H1 (cell line): Measurements from ENCODE around the gene LRCH1. TPM values are rescaled to one million over a fixed set of nuclear protein-coding genes. Genes with fewer than 3 reads are reported as not detected.

Experiments
- ASH2L ChIP-seq: fragments of 200-600, 300-600 bp; sonication (generic); IDR thresholded peaks from one replicate; pipeline ENCODE4 v1.7.1; 2017; ENCODE audit warnings: low read length
- EP300 ChIP-seq, 2 experiments: IDR thresholded peaks; 1 replicate in 1 of 2; 2 replicates in 1 of 2; pipeline ENCODE4 v1.6.1; 2011 to 2012; ENCODE audit warnings: low read depth in 2 of 2, low read length in 2 of 2, mild to moderate bottlenecking in 2 of 2, borderline replicate concordance in 1 of 2, inconsistent platforms in 1 of 2, moderate library complexity in 1 of 2
- KDM1A ChIP-seq: fragments of 200-600, 300-600 bp; sonication (generic); IDR thresholded peaks from 2 replicates; pipeline ENCODE4 v1.7.1; 2016; ENCODE audit warnings: mild to moderate bottlenecking, low read length, borderline replicate concordance
- TAF1 ChIP-seq: IDR thresholded peaks from 2 replicates; pipeline ENCODE4 v1.6.1; 2011; ENCODE audit warnings: mild to moderate bottlenecking, low read depth, low read length
- TBP ChIP-seq: IDR thresholded peaks from 2 replicates; pipeline ENCODE4 v1.6.1; 2011; ENCODE audit warnings: low read depth, low read length, improper control_type of control experiment
- polyA plus RNA-seq, 7 experiments: library from polyadenylated mRNA; depleted of rRNA in 3 of 7; stranded (reverse) in 5 of 7; unstranded in 2 of 7; fragments of >200 nt in 5 of 7; fragments of 200-250 nt in 2 of 7; gene quantifications; 1 replicate in 5 of 7; 2 replicates in 1 of 7; 4 replicates in 1 of 7; pipeline versions ENCODE4 v1.2.1 to v1.2.3, GENCODE V29; 2011 to 2013; ENCODE audit warnings: missing spikeins in 2 of 7, mixed read lengths in 2 of 7
- total RNA-seq: library from RNA; stranded (reverse); fragmentation: NEBNext Ultra II Directional; extraction: Animal tissue kit (Norgen Biotek cat#: 25700); gene quantifications from 2 replicates; pipeline ENCODE4 v1.2.1, GENCODE V29; 2021
- TF ChIP-seq, protein P1 (sequence below): fragments of 300-600 bp; sonication (generic); IDR thresholded peaks from 2 replicates; pipeline ENCODE4 v1.7.1; 2012; ENCODE audit warnings: low read length, moderate library complexity, mild to moderate bottlenecking, inconsistent platforms; ENCODE audit not compliant: insufficient replicate concordance
- TF ChIP-seq, protein P2 (sequence below), 3 experiments: IDR thresholded peaks; 1 replicate in 2 of 3; 2 replicates in 1 of 3; pipeline versions ENCODE4 v1.5.1 to v1.6.1; 2011; ENCODE audit warnings: low read length in 3 of 3, mild to moderate bottlenecking in 3 of 3, inconsistent platforms in 2 of 3, low read depth in 1 of 3, moderate library complexity in 1 of 3; ENCODE audit not compliant: insufficient read depth in 1 of 3; ENCODE audit errors: control extremely low read depth in 1 of 3

Gene LRCH1
- total and polyA plus RNA-seq, 2 of the 8 experiments (the other 6 are each of a cell fraction or from before 2014, with no cell fraction given) = 3.0 to 10.1 TPM

DNA sequence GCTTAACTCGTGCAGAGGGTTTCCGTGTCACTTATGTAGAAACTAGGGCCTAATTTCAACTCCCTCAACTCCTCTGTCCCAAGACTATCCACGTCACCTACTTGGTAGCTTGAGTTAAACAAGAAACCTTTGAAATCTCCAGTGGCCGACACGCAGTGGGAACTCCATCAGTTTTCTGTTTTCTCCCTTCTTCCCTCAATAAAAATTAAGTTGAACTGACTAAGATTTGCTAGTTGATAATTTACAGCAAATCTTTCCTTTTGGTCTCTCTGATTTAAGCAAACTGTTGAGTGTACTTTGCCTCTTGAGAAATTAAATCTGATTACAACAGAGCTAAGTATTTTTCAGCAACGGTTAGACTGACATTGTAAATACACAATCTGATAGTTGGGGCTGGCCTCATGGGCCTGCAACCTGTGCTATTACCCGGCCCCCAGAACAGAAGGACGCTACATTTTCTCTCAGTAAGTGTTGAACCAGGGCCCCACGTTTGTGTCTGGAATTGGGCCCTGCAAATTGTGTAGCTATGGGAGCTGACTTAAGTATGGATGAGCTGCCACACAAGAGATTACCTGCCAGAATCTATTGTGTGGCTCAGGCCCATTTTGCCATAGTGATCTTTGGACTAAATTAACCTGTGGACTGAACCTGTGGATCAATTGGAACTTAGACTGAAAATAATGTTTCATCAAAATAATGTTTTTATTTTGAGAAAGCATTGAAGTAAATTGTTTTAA, 244.7 kb downstream of the LRCH1 start (continued):
- TF ChIP-seq, protein P1, sequence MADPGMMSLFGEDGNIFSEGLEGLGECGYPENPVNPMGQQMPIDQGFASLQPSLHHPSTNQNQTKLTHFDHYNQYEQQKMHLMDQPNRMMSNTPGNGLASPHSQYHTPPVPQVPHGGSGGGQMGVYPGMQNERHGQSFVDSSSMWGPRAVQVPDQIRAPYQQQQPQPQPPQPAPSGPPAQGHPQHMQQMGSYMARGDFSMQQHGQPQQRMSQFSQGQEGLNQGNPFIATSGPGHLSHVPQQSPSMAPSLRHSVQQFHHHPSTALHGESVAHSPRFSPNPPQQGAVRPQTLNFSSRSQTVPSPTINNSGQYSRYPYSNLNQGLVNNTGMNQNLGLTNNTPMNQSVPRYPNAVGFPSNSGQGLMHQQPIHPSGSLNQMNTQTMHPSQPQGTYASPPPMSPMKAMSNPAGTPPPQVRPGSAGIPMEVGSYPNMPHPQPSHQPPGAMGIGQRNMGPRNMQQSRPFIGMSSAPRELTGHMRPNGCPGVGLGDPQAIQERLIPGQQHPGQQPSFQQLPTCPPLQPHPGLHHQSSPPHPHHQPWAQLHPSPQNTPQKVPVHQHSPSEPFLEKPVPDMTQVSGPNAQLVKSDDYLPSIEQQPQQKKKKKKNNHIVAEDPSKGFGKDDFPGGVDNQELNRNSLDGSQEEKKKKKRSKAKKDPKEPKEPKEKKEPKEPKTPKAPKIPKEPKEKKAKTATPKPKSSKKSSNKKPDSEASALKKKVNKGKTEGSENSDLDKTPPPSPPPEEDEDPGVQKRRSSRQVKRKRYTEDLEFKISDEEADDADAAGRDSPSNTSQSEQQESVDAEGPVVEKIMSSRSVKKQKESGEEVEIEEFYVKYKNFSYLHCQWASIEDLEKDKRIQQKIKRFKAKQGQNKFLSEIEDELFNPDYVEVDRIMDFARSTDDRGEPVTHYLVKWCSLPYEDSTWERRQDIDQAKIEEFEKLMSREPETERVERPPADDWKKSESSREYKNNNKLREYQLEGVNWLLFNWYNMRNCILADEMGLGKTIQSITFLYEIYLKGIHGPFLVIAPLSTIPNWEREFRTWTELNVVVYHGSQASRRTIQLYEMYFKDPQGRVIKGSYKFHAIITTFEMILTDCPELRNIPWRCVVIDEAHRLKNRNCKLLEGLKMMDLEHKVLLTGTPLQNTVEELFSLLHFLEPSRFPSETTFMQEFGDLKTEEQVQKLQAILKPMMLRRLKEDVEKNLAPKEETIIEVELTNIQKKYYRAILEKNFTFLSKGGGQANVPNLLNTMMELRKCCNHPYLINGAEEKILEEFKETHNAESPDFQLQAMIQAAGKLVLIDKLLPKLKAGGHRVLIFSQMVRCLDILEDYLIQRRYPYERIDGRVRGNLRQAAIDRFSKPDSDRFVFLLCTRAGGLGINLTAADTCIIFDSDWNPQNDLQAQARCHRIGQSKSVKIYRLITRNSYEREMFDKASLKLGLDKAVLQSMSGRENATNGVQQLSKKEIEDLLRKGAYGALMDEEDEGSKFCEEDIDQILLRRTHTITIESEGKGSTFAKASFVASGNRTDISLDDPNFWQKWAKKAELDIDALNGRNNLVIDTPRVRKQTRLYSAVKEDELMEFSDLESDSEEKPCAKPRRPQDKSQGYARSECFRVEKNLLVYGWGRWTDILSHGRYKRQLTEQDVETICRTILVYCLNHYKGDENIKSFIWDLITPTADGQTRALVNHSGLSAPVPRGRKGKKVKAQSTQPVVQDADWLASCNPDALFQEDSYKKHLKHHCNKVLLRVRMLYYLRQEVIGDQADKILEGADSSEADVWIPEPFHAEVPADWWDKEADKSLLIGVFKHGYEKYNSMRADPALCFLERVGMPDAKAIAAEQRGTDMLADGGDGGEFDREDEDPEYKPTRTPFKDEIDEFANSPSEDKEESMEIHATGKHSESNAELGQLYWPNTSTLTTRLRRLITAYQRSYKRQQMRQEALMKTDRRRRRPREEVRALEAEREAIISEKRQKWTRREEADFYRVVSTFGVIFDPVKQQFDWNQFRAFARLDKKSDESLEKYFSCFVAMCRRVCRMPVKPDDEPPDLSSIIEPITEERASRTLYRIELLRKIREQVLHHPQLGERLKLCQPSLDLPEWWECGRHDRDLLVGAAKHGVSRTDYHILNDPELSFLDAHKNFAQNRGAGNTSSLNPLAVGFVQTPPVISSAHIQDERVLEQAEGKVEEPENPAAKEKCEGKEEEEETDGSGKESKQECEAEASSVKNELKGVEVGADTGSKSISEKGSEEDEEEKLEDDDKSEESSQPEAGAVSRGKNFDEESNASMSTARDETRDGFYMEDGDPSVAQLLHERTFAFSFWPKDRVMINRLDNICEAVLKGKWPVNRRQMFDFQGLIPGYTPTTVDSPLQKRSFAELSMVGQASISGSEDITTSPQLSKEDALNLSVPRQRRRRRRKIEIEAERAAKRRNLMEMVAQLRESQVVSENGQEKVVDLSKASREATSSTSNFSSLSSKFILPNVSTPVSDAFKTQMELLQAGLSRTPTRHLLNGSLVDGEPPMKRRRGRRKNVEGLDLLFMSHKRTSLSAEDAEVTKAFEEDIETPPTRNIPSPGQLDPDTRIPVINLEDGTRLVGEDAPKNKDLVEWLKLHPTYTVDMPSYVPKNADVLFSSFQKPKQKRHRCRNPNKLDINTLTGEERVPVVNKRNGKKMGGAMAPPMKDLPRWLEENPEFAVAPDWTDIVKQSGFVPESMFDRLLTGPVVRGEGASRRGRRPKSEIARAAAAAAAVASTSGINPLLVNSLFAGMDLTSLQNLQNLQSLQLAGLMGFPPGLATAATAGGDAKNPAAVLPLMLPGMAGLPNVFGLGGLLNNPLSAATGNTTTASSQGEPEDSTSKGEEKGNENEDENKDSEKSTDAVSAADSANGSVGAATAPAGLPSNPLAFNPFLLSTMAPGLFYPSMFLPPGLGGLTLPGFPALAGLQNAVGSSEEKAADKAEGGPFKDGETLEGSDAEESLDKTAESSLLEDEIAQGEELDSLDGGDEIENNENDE = no peak
- TF ChIP-seq, protein P2, sequence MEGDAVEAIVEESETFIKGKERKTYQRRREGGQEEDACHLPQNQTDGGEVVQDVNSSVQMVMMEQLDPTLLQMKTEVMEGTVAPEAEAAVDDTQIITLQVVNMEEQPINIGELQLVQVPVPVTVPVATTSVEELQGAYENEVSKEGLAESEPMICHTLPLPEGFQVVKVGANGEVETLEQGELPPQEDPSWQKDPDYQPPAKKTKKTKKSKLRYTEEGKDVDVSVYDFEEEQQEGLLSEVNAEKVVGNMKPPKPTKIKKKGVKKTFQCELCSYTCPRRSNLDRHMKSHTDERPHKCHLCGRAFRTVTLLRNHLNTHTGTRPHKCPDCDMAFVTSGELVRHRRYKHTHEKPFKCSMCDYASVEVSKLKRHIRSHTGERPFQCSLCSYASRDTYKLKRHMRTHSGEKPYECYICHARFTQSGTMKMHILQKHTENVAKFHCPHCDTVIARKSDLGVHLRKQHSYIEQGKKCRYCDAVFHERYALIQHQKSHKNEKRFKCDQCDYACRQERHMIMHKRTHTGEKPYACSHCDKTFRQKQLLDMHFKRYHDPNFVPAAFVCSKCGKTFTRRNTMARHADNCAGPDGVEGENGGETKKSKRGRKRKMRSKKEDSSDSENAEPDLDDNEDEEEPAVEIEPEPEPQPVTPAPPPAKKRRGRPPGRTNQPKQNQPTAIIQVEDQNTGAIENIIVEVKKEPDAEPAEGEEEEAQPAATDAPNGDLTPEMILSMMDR (IDR thresholded peaks at IDR 0.05; ENCODE audit: control extremely low read depth in 1 of 3, insufficient read depth in 1 of 3, low read depth in 1 of 3, low read length in 3 of 3) = no peak
- TF ChIP-seq KDM1A = no peak
- TF ChIP-seq TAF1 = no peak
- no peak for TF ChIP-seq EP300 (IDR thresholded peaks at IDR 0.05; ENCODE audit: borderline replicate concordance in 1 of 2, low read depth in 2 of 2, low read length in 2 of 2)
- TF ChIP-seq TBP = no peak
- TF ChIP-seq ASH2L = no peak
